Measurements from ENCODE around the gene KRTAP12-1. TPM values are rescaled to one million over a fixed set of nuclear protein-coding genes. Genes with fewer than 3 reads are reported as not detected.

KRTAP12-1 gene
- total RNA-seq, 1 donor from 2014 or later = not detected

DNA sequence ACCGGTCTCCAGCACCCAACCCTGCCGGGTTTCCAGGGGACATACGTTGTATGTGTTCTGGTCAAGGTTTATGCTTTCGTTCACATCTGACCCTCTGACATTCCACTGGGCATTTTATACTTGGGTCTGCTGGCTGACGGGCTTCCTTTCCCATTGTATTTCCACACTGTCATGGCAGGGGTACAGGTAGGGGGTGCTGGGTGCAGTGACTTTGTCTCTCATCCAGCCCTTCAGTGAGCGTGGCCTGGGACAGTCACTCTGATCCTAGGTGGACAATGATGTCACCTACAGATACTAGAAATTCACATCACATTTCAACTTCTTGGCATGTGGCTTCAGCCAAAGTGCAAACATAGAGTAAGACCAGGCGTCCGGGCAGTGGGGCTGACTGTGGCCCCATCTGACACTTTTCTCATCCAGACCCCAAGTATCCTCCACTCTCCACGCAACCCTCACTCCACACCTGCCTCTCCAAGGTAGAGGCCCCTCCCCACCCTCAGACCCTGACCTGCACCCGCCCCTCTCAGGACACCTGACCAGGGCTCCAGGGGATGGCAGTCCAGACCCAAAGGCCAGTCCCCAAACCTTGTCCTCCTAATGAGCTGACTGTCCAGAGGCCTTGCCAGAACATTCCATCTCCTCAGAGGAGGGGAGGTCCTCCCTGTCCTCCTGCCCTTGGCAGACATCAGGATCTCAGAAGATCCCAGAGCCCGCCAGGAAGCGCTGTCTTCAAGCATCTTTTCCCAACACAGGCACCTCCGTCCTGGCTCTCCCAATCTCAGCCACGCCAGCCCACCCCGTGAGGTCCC lies 45.5 kb downstream of the KRTAP12-1 start:
- Mint-ChIP-seq H3K36me3 (ENCODE audit: insufficient read depth) (no peaks in the 10 kb centered on the region), H3K4me1 (ENCODE audit: low read depth) (no peaks in the 10 kb centered on the region), H3K9me3 (ENCODE audit: low read depth) (peaks cover 11% of the 10 kb centered on the region), H3K27me3 (peaks cover 5% of the 10 kb centered on the region), H3K4me3 (ENCODE audit: low read depth) (no peak overlapping the region), H3K27ac (no peak overlapping the region)
- no peak for DNase-seq (ENCODE audit: low spot score, unreplicated experiment)
- TF ChIP-seq, protein P1, sequence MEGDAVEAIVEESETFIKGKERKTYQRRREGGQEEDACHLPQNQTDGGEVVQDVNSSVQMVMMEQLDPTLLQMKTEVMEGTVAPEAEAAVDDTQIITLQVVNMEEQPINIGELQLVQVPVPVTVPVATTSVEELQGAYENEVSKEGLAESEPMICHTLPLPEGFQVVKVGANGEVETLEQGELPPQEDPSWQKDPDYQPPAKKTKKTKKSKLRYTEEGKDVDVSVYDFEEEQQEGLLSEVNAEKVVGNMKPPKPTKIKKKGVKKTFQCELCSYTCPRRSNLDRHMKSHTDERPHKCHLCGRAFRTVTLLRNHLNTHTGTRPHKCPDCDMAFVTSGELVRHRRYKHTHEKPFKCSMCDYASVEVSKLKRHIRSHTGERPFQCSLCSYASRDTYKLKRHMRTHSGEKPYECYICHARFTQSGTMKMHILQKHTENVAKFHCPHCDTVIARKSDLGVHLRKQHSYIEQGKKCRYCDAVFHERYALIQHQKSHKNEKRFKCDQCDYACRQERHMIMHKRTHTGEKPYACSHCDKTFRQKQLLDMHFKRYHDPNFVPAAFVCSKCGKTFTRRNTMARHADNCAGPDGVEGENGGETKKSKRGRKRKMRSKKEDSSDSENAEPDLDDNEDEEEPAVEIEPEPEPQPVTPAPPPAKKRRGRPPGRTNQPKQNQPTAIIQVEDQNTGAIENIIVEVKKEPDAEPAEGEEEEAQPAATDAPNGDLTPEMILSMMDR (IDR thresholded peaks at IDR 0.05; ENCODE audit: unreplicated experiment) = no peak

DNA sequence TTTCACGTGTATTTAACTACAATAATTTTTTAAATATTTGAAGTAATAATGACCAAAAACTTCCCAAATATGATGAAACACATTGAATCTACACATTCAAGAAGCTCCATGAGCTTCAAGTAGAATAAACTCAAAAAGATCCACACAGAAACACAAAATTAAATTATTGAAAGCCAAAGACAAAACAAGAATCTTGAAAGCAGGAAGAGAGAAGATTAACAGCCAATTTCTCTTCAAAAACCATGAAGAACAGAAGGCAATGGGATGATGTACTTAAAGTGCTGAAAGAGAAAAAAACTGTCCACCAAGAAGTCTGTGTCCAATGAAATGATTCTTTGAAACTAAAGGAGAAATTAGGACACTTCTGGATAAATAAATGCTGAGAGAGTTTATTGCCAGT lies 49.9 kb downstream of the KRTAP12-1 start:
- Mint-ChIP-seq H3K4me3 (ENCODE audit: low read depth) (no peak overlapping the region), H3K27me3 (no peaks in the 10 kb centered on the region), H3K36me3 (ENCODE audit: insufficient read depth) (no peaks in the 10 kb centered on the region), H3K4me1 (ENCODE audit: low read depth) (no peaks in the 10 kb centered on the region), H3K9me3 (ENCODE audit: low read depth) (peaks cover 13% of the 10 kb centered on the region), H3K27ac (no peak overlapping the region)
- TF ChIP-seq, protein P1 (IDR thresholded peaks at IDR 0.05; ENCODE audit: unreplicated experiment) = no peak
- DNase-seq (ENCODE audit: low spot score, unreplicated experiment) = no peak

Other genes with a start within 250 kb of the KRTAP12-1 start
- gene LRRC3, start 226.7 kb downstream of the KRTAP12-1 start, total RNA-seq = 5.1 and 5.7 TPM in 2 replicates
- gene KRTAP10-1, start 142.0 kb downstream of the KRTAP12-1 start, total RNA-seq = not detected in 2 replicates
- gene KRTAP10-2, start 130.7 kb downstream of the KRTAP12-1 start, total RNA-seq = not detected in 2 replicates
- not detected in 2 replicates for gene KRTAP10-3, start 123.4 kb downstream of the KRTAP12-1 start, total RNA-seq
- gene KRTAP10-4, start 108.4 kb downstream of the KRTAP12-1 start, total RNA-seq = not detected in 2 replicates
- gene KRTAP10-5, start 101.6 kb downstream of the KRTAP12-1 start, total RNA-seq = not detected in 2 replicates
- gene KRTAP10-6, start 89.7 kb downstream of the KRTAP12-1 start, total RNA-seq = not detected in 2 replicates
- not detected in 2 replicates for gene KRTAP10-7, start 81.6 kb downstream of the KRTAP12-1 start, total RNA-seq
- gene KRTAP10-8, start 70.1 kb downstream of the KRTAP12-1 start, total RNA-seq = not detected in 2 replicates
- gene KRTAP10-9, start 55.1 kb downstream of the KRTAP12-1 start, total RNA-seq = not detected in 2 replicates
- not detected in 2 replicates for gene KRTAP10-10, start 44.8 kb downstream of the KRTAP12-1 start, total RNA-seq
- not detected in 2 replicates for gene KRTAP10-11, start 35.7 kb downstream of the KRTAP12-1 start, total RNA-seq
- not detected in 2 replicates for gene KRTAP12-4, start 27.5 kb downstream of the KRTAP12-1 start, total RNA-seq
- gene KRTAP12-3, start 24.2 kb downstream of the KRTAP12-1 start, total RNA-seq = not detected in 2 replicates
- not detected in 2 replicates for gene KRTAP12-2, start 15.2 kb downstream of the KRTAP12-1 start, total RNA-seq
- not detected in 2 replicates for gene KRTAP10-12, start 15.0 kb upstream of the KRTAP12-1 start, total RNA-seq
- gene TSPEAR, start 29.4 kb upstream of the KRTAP12-1 start, total RNA-seq = not detected in 2 replicates
- gene UBE2G2, start 119.7 kb upstream of the KRTAP12-1 start, total RNA-seq = 78.7 and 85.2 TPM in 2 replicates
- gene SUMO3, start 135.9 kb upstream of the KRTAP12-1 start, total RNA-seq = 65.0 and 73.5 TPM in 2 replicates
- gene PTTG1IP, start 191.5 kb upstream of the KRTAP12-1 start, total RNA-seq = 221 and 226 TPM in 2 replicates
- 0.41 and 0.47 TPM in 2 replicates for gene ITGB2, start 238.7 kb upstream of the KRTAP12-1 start, total RNA-seq